SK-N-SH treated with all-trans-retinoic acid at 6 μM for 48 hours (cell line): ENCODE data around the gene ATN1.

Source experiments
- ATAC-seq: fragments of 200-7000 bp; cut with Tn5 transposase; 3 replicates; pipeline ENCODE4 v1.9.1; 2020; ENCODE audit warnings: mild to moderate bottlenecking, moderate library complexity
- ARNTL ChIP-seq: fragments of 450-650 bp; formaldehyde crosslinking; IDR thresholded peaks from 2 replicates; pipeline ENCODE4 v1.5.0; 2020; ENCODE audit warnings: low read depth, mild to moderate bottlenecking, moderate library complexity, borderline replicate concordance
- BACH2 ChIP-seq: fragments of 250-450 bp; sonication (Bioruptor Pico); IDR thresholded peaks from 2 replicates; pipeline ENCODE4 v1.9.0; 2021; ENCODE audit warnings: mild to moderate bottlenecking, borderline replicate concordance
- CSDC2 ChIP-seq: fragments of 250-450 bp; sonication (Bioruptor Pico); IDR thresholded peaks from 2 replicates; pipeline ENCODE4 v1.5.0; 2020; ENCODE audit warnings: mild to moderate bottlenecking, moderate library complexity
- CSRNP3 ChIP-seq: fragments of 250-450 bp; sonication (Bioruptor Pico); IDR thresholded peaks from 2 replicates; pipeline ENCODE4 v1.5.1; 2021; ENCODE audit warnings: mild to moderate bottlenecking, moderate library complexity
- GLIS3 ChIP-seq: fragments of 250-450 bp; sonication (Bioruptor Pico); IDR thresholded peaks from 2 replicates; pipeline ENCODE4 v1.5.0; 2020; ENCODE audit warnings: mild to moderate bottlenecking, moderate library complexity
- ISL1 ChIP-seq: fragments of 250-450 bp; sonication (Bioruptor Pico); IDR thresholded peaks from 2 replicates; pipeline ENCODE4 v2.1.2; 2022; ENCODE audit warnings: mild to moderate bottlenecking, moderate library complexity
- OSR1 ChIP-seq: fragments of 250-450 bp; sonication (Bioruptor Pico); IDR thresholded peaks from 2 replicates; pipeline ENCODE4 v1.8.0; 2022; ENCODE audit warnings: moderate library complexity, mild to moderate bottlenecking, inconsistent platforms
- PATZ1 ChIP-seq: fragments of 250-450 bp; sonication (Bioruptor Pico); IDR thresholded peaks from 2 replicates; pipeline ENCODE4 v1.8.0; 2020; ENCODE audit warnings: mild to moderate bottlenecking, moderate library complexity, borderline replicate concordance
- PPARA ChIP-seq: fragments of 250-450 bp; sonication (Bioruptor Pico); IDR thresholded peaks from 2 replicates; pipeline ENCODE4 v1.5.0; 2020; ENCODE audit warnings: mild to moderate bottlenecking, borderline replicate concordance
- RARB ChIP-seq: fragments of 250-450 bp; sonication (Bioruptor Pico); IDR thresholded peaks from 2 replicates; pipeline ENCODE4 v1.8.0; 2021; ENCODE audit warnings: mild to moderate bottlenecking, moderate library complexity
- SNAI2 ChIP-seq: fragments of 250-450 bp; sonication (Bioruptor Pico); IDR thresholded peaks from 2 replicates; pipeline ENCODE4 v1.5.0; 2020; ENCODE audit warnings: mild to moderate bottlenecking, moderate library complexity
- TCF4 ChIP-seq: fragments of 250-450 bp; sonication (Bioruptor Pico); IDR thresholded peaks from 2 replicates; pipeline ENCODE4 v1.8.0; 2021; ENCODE audit warnings: mild to moderate bottlenecking, moderate library complexity, borderline replicate concordance
- TOX ChIP-seq: fragments of 250-450 bp; sonication (Bioruptor Pico); IDR thresholded peaks from 2 replicates; pipeline ENCODE4 v1.8.0; 2021; ENCODE audit warnings: mild to moderate bottlenecking, moderate library complexity, borderline replicate concordance
- ZFP30 ChIP-seq: fragments of 450-650 bp; formaldehyde crosslinking; IDR thresholded peaks from 2 replicates; pipeline ENCODE4 v1.5.0; 2022; ENCODE audit warnings: mild to moderate bottlenecking, moderate library complexity
- ZNF565 ChIP-seq: fragments of 450-650 bp; formaldehyde crosslinking; conservative IDR thresholded peaks from 2 replicates; pipeline ENCODE4 v1.5.0; 2020; ENCODE audit warnings: low read depth, mild to moderate bottlenecking, moderate library complexity
- ZNF70 ChIP-seq: fragments of 450-650 bp; formaldehyde crosslinking; IDR thresholded peaks from 2 replicates; pipeline ENCODE4 v1.5.0; 2020; ENCODE audit warnings: mild to moderate bottlenecking, moderate library complexity
- ZNF8 ChIP-seq: fragments of 450-650 bp; formaldehyde crosslinking; IDR thresholded peaks from 2 replicates; pipeline ENCODE4 v1.5.0; 2020; ENCODE audit warnings: mild to moderate bottlenecking, moderate library complexity
- TF ChIP-seq, protein P1 (sequence below): fragments of 250-450 bp; sonication (Bioruptor Pico); IDR thresholded peaks from 2 replicates; pipeline ENCODE4 v1.8.0; 2021; ENCODE audit warnings: low read depth, mild to moderate bottlenecking, moderate library complexity, borderline replicate concordance
- TF ChIP-seq, protein P2 (sequence below): fragments of 250-450 bp; sonication (Bioruptor Pico); IDR thresholded peaks from 2 replicates; pipeline ENCODE4 v1.5.0; 2020; ENCODE audit warnings: mild to moderate bottlenecking, moderate library complexity

Gene ATN1

GRCh38 chr12:6947615-6948014, 19.9 kb downstream of the ATN1 start:
- ATAC-seq: no peak
- TF ChIP-seq, protein P1, sequence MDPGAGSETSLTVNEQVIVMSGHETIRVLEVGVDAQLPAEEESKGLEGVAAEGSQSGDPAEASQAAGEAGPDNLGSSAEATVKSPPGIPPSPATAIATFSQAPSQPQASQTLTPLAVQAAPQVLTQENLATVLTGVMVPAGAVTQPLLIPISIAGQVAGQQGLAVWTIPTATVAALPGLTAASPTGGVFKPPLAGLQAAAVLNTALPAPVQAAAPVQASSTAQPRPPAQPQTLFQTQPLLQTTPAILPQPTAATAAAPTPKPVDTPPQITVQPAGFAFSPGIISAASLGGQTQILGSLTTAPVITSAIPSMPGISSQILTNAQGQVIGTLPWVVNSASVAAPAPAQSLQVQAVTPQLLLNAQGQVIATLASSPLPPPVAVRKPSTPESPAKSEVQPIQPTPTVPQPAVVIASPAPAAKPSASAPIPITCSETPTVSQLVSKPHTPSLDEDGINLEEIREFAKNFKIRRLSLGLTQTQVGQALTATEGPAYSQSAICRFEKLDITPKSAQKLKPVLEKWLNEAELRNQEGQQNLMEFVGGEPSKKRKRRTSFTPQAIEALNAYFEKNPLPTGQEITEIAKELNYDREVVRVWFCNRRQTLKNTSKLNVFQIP (CRISPR knock-in tag): no peak
- TF ChIP-seq ISL1 (CRISPR knock-in tag) (no peak), TOX (CRISPR knock-in tag) (no peak), TCF4 (CRISPR knock-in tag) (no peak), SNAI2 (no peak), OSR1 (CRISPR knock-in tag) (no peak), ZNF565 (CRISPR knock-in tag) (no peak), ZNF8 (CRISPR knock-in tag) (no peak), ZNF70 (CRISPR knock-in tag) (no peak), RARB (no peak), ZFP30 (CRISPR knock-in tag) (no peak), ARNTL (CRISPR knock-in tag) (no peak), CSRNP3 (CRISPR knock-in tag) (no peak)
- TF ChIP-seq, protein P2, sequence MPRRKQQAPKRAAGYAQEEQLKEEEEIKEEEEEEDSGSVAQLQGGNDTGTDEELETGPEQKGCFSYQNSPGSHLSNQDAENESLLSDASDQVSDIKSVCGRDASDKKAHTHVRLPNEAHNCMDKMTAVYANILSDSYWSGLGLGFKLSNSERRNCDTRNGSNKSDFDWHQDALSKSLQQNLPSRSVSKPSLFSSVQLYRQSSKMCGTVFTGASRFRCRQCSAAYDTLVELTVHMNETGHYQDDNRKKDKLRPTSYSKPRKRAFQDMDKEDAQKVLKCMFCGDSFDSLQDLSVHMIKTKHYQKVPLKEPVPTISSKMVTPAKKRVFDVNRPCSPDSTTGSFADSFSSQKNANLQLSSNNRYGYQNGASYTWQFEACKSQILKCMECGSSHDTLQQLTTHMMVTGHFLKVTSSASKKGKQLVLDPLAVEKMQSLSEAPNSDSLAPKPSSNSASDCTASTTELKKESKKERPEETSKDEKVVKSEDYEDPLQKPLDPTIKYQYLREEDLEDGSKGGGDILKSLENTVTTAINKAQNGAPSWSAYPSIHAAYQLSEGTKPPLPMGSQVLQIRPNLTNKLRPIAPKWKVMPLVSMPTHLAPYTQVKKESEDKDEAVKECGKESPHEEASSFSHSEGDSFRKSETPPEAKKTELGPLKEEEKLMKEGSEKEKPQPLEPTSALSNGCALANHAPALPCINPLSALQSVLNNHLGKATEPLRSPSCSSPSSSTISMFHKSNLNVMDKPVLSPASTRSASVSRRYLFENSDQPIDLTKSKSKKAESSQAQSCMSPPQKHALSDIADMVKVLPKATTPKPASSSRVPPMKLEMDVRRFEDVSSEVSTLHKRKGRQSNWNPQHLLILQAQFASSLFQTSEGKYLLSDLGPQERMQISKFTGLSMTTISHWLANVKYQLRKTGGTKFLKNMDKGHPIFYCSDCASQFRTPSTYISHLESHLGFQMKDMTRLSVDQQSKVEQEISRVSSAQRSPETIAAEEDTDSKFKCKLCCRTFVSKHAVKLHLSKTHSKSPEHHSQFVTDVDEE: no peak

DNA sequence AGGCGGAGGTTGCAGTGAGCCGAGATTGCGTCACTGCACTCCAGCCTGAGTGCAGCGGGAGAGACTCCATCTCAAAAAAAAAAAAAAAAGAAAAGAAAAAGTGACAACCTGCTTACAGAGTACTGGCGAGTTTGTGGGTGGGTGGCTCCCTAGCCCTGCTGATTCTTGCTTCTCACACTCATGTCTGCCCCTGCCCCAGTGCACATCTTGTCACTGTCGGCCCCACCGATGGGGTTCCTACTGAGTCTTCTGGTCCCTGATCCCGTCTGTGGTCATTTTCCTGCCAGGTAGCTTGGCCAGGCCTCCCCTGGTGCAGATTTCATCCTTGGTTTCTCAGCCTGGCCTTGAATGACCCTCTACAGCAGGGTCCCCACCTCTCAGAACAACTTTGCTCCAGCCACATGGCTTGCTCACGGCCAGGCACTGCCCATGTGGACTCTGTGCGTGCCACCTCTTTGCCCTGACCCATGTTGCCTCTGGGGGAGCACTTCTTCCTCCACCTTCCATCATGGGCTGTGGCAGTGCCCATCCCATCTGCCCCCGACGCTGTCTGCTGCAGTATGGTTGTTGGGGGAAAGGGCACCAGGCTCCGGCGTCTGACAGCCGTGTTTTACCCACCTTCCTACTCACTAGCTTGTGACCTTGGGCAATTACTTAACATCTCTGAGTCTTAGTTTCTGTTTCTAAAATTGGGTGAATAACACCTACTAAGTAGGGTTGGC, 21.3 kb downstream of the ATN1 start:
- TF ChIP-seq PPARA (CRISPR knock-in tag) (no peak), RARB (no peak), ZNF565 (CRISPR knock-in tag) (no peak), PATZ1 (CRISPR knock-in tag) (no peak), ZFP30 (CRISPR knock-in tag) (no peak), CSDC2 (no peak), ARNTL (CRISPR knock-in tag) (no peak), OSR1 (CRISPR knock-in tag) (no peak), ISL1 (CRISPR knock-in tag) (no peak), GLIS3 (CRISPR knock-in tag) (no peak), TOX (CRISPR knock-in tag) (no peak), ZNF70 (CRISPR knock-in tag) (no peak), SNAI2 (no peak), ZNF8 (CRISPR knock-in tag) (no peak), CSRNP3 (CRISPR knock-in tag) (no peak), BACH2 (CRISPR knock-in tag) (no peak)
- TF ChIP-seq, protein P1 (CRISPR knock-in tag): no peak
- TF ChIP-seq, protein P2: no peak
- ATAC-seq: no peak
